ENCODE results near the gene NCKAP5.

The NCKAP5 gene

GRCh38 chr2:132871831-132872230 lies 696.4 kb downstream of the NCKAP5 start:
- DNase-seq (ENCODE audit: low spot score), result no peak
- in situ Hi-C loops (cut with MboI; ENCODE audit: low sequenced_read_pairs, unreplicated experiment), result no loop called here
- TF ChIP-seq CTCF (IDR thresholded peaks at IDR 0.05; ENCODE audit: borderline replicate concordance, control extremely low read depth, extremely low read depth, insufficient read depth, missing control alignments), result no peak

GRCh38 chr2:132863961-132864360 lies 704.3 kb downstream of the NCKAP5 start:
- in situ Hi-C loops (cut with MboI; ENCODE audit: low sequenced_read_pairs, unreplicated experiment), result no loop called here
- DNase-seq (ENCODE audit: low spot score), result no peak
- TF ChIP-seq CTCF (IDR thresholded peaks at IDR 0.05; ENCODE audit: borderline replicate concordance, control extremely low read depth, extremely low read depth, insufficient read depth, missing control alignments), result no peak

- TF ChIP-seq CTCF (IDR thresholded peaks at IDR 0.05; ENCODE audit: borderline replicate concordance, control extremely low read depth, extremely low read depth, insufficient read depth, missing control alignments), result no peak
- DNase-seq (ENCODE audit: low spot score), result no peak
- in situ Hi-C loops (cut with MboI; ENCODE audit: low sequenced_read_pairs, unreplicated experiment), result no loop called here
Measured at GRCh38 chr2:132860220-132860619, 708.0 kb downstream of the NCKAP5 start.

- no peak for TF ChIP-seq CTCF (IDR thresholded peaks at IDR 0.05; ENCODE audit: borderline replicate concordance, control extremely low read depth, extremely low read depth, insufficient read depth, missing control alignments)
- DNase-seq (ENCODE audit: low spot score), result no peak
- in situ Hi-C loops (cut with MboI; ENCODE audit: low sequenced_read_pairs, unreplicated experiment), result no loop called here
Measured at GRCh38 chr2:132859590-132859989, 708.7 kb downstream of the NCKAP5 start.

- DNase-seq (ENCODE audit: low spot score), result no peak
- TF ChIP-seq CTCF (IDR thresholded peaks at IDR 0.05; ENCODE audit: borderline replicate concordance, control extremely low read depth, extremely low read depth, insufficient read depth, missing control alignments), result no peak
- in situ Hi-C loops (cut with MboI; ENCODE audit: low sequenced_read_pairs, unreplicated experiment), result no loop called here
Measured at GRCh38 chr2:132857319-132857718, 710.9 kb downstream of the NCKAP5 start.

- TF ChIP-seq CTCF (IDR thresholded peaks at IDR 0.05; ENCODE audit: borderline replicate concordance, control extremely low read depth, extremely low read depth, insufficient read depth, missing control alignments), result no peak
- no peak for DNase-seq (ENCODE audit: low spot score)
- in situ Hi-C loops (cut with MboI; ENCODE audit: low sequenced_read_pairs, unreplicated experiment), result no loop called here
Measured at GRCh38 chr2:132850688-132851087, 717.6 kb downstream of the NCKAP5 start.

GRCh38 chr2:132849118-132849517 lies 719.1 kb downstream of the NCKAP5 start:
- no peak for TF ChIP-seq CTCF (IDR thresholded peaks at IDR 0.05; ENCODE audit: borderline replicate concordance, control extremely low read depth, extremely low read depth, insufficient read depth, missing control alignments)
- DNase-seq (ENCODE audit: low spot score), result no peak
- in situ Hi-C loops (cut with MboI; ENCODE audit: low sequenced_read_pairs, unreplicated experiment), result no loop called here
